ENCODE results near the gene C2CD2.
"Not testable (repeated sequence)": the region's sequence is repeated elsewhere in the genome, so short reads cannot be mapped to it uniquely, and the experiment has no call there.

C2CD2 gene
- total RNA-seq, result 4.5 to 11.4 (median 8.6) reads per million in 4 experiments

- no peak for DNase-seq
Measured at GRCh38 chr21:41953831-41954653, at the start of gene C2CD2. TSS of gene C2CD2 (minus strand) at chr21:41954018. CDS start at chr21:41953648, 370 bp downstream.

DNA sequence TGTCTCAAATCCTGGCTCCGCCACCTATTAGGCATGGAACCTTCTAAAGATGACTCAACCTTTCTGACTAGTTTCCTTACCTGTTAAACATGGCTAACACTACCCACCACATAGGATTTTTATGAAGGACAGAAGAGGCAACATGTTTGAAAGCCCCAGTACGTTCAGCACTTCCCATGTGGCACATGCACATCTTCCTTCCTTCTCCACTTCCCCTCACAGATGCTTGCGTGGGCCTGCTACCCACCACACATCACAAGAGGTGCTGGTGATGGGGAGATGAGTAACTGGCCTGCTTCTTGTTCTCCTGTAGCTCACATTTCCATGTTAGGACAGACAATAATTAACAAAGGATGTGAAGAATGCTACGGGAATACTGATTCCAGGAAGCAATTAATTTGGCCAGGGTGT, 49.2 kb upstream of the C2CD2 start:
- no peak for DNase-seq

DNA sequence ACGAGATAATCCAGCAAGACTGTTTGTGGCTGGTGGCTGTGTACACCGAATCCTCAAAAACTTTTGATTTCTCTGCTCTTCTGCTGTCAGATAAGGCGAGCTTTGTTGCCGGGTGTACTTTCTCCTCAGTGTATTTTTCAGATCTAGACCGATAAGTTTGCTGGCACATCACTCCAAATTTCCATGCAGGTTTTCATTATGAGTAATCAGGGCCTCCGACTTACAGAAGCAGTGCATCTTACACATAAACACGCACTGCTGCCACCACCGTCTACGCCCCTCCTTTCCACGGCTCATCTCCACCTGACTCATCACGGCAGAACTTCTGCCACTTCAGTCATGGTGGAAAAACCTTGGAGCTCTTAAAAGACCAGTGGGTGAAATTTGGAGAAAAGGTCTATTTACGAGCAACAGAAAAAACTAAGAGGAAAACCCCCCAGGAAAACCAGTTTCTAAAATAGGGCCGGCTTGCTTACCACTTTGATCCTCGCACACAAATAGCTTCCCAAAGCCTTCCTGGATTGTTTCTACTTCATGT, 48.7 kb upstream of the C2CD2 start:
- no peak for DNase-seq

GRCh38 chr21:42001781-42002180, 48.0 kb upstream of the C2CD2 start:
- DNase-seq, result no peak

DNA sequence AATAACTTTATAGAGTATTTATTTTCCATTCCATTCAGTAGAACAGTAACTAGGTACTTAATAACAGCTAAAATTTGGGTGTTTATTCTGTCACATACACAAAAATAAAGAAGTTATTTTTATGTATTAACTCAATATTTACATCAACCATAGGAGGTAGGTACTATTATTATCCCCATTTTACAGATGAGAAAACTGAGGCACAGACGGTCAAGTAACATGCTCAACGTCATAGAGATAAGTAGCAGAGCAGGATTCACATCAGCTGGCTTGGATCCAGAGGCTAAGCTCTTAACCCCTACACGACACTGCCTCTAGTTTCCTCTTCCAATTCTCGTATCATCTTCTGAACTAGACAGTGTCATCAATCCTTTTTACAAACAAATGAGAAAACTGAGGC, 47.1 kb upstream of the C2CD2 start:
- no peak for DNase-seq

GRCh38 chr21:41997657-41998056, 43.8 kb upstream of the C2CD2 start:
- DNase-seq, result no peak

DNA sequence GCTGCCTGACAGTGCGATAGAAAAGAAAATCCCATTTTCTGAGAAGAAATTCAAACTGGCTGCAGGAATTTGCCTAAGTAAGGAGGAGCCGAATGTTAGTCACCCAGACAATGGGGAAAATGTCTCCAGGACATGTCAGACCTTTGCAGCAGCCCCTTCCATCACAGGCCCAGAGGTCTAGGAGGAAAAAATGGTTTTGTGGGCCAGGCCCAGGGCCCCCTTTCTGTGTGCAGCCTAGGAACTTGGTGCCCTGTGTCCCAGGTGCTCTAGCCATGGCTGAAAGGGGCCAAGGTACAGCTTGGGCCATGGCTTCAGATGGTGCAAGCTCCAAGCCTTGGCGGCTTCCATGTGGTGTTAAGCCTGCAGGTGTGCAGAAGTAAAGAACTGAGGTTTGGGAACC, 41.8 kb upstream of the C2CD2 start:
- DNase-seq, result no peak

- not testable (repeated sequence) for DNase-seq
Measured at GRCh38 chr21:41994613-41995012, 40.8 kb upstream of the C2CD2 start.

DNA sequence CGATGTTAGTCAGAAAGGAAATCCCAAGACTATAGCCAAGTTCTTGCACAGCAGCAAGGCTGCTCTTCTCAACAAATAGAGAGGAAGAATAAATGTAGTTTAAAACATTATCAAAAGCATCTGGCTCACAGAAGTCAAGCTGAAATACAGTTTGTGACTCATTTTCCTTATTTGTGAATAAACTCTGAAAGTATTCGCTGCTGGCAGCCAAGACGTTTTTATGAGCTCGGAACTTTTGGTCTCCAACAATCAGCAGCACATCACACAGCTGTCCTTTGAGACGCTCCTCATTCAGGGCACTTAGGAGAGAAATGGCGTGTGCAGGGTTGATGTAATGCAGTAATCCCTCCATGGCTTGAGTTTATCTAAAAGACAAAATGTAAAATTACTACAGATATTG, 39.9 kb upstream of the C2CD2 start:
- DNase-seq, result no peak

DNA sequence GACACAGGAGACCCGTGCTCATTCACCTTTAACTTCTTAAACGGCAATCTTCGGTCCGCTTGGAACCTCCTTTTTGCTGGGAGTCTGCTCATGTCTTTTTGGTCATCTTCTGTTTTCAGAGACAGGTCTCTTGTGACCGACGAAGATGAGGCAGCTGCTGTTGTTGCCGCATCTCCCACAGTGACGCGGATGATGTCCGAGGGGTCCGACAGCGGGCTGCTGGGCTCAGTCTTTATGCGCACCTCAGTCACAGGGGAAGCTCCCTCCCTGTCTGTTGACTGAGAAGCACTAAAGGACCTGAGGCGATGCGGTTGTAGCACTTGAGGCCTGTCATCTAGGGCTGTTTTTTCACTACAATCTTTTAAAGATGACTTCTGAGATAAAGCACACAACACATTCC, 38.8 kb upstream of the C2CD2 start:
- no peak for DNase-seq

DNA sequence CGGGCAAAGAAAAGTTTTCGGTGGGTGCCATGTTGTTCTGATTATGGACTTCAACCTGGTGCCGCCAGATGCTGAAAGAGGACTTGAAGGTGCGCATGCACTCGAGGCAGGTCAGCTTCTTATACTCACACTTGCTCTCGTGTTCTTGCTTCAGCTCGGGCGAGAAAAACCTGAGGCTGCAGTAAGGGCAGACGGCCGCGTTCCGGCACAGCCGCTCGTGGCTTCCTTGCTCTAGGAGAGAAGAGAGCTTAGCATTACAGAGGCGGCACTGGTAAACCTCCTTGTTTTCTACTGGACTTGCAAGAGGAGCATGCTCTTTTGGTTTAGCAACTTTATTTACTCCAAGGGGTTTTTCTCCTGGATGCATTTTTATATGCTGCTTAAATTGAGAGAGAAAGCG, 37.8 kb upstream of the C2CD2 start:
- DNase-seq, result no peak

- no peak for DNase-seq
Measured at GRCh38 chr21:41989698-41990097, 35.9 kb upstream of the C2CD2 start.

DNA sequence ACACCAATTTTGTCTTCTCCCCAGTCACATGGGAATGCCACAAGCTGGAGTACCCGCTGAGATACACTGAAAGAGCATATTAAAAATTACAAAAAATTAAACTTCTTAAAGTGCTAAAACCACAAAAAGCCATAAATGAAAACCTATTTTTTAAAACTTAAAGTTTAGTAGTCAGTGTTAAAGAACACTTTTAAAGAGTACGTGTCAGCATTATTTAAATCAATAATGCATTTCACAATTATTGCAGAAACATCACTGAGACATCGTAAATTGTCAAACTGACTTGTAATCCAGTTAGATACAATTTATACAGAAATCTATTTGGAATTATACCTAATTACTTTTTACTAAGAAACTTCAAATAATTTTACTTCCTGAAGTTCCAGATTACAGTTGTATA, 33.5 kb upstream of the C2CD2 start:
- no peak for DNase-seq

- no peak for DNase-seq
Measured at GRCh38 chr21:41985662-41986416, 32.0 kb upstream of the C2CD2 start.

DNA sequence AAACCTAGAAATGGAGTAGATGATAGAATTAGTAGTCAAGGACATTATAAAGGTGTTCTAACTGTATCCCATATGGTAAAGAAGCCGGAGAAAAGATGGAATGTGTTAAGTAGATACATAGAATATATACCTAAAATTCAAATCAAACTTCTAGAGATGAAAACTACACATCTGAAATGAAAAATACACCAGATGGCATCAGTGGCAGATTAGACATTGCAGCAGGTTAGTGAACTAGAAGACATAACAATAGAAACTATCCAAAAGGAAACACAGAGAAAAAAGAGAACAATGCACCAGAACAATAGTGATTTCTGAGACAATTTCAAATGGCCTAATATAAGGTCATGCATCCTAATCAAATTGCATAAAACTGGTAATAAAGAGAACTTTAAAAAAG, 29.4 kb upstream of the C2CD2 start:
- DNase-seq, result no peak

DNA sequence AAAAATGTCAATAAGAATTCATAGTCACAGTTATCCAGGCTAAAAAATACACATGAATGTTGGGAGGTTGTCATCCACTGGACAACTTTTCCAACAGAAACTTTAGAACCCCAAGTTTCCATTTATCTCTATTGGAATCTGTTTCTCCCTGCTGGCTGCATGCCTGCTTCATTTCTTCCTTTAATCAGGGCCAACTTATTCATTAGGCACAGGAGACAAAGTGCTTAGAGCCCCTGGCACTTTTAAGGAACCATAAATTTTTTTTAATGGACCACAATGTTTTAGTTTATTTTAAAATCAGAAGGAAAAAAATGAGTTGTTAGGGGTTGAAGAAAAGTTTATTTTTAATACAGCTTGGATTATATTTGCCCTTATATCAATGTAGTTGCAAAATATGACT, 26.7 kb upstream of the C2CD2 start:
- no peak for DNase-seq

- DNase-seq, result no peak
Measured at GRCh38 chr21:41979751-41980369, 26.0 kb upstream of the C2CD2 start.

GRCh38 chr21:41979335-41979734, 25.5 kb upstream of the C2CD2 start:
- no peak for DNase-seq

- no peak for DNase-seq
Measured at GRCh38 chr21:41977034-41977950, 23.5 kb upstream of the C2CD2 start.

- no peak for DNase-seq
Measured at GRCh38 chr21:41976611-41977010, 22.8 kb upstream of the C2CD2 start.

DNA sequence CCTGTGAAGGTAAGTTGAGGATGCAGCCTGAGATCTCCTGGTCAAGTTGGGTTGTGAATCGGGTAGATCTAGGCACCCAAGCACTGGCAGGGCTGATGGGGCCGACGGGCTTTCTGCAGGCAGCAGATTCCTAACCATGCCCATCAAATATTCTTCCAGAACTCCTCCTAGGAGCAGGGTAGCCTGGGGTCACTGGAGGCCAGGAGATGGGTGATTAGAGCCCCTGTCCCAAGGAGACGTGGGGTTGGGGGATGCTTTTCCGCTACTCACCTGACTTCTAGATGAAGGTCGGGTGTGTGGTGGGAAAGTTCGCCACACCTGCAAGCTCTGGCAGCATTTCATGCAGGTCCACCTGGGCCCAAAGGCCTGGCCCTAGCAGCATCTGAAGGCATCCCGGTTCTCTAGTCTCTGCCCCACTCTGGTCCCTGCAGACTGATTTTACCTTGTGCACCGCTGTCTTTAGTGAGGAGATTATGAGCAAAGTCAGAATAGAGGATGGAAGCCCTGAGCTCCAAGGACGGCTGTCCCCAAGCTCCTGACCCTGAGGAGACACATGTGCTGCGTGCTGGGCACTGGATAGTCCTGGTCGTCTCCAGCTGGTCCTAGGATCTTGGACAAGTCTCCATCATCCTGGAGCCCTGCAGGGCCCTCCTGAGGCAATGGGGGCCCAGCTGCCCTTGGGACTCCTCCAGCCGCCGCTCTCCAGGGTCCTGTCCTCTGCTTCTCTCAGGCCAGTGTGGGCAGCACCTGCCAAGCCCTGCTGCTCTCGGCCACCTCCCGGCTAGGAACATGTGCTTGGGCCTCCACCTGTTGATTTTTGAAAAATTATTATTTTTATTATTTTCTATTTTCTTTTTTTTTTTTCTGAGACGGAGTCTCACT, 21.8 kb upstream of the C2CD2 start:
- DNase-seq, result no peak

DNA sequence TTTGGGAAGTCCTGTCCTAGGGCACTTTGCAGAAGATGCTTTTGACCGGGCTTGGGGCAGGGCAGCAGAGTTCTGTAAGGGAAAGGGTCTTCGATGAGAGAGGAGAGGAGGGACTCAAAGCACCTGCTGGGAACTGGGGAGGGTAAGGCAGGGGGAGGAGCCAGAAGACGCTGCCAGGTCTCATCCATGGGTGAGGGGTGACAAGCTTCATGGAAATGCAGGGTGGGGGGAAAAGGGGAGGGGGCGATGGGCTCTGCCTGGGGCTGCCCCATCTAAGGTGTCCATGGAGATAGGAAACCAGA, 20.9 kb upstream of the C2CD2 start:
- DNase-seq, result no peak

All from effector CD8-positive, alpha-beta T cell (primary cell).